Activated CD8-positive, alpha-beta memory T cell treated with anti-CD3 and anti-CD28 coated beads for 1 hour (primary cell): Measurements from ENCODE around the gene MYL10.
"Not testable (repeated sequence)": the region's sequence is repeated elsewhere in the genome, so short reads cannot be mapped to it uniquely, and the experiment has no call there.

ENCODE experiments used
- DNase-seq, 2 donors: peaks; one replicate each; pipeline ENCODE4 v3.0.0-alpha.2; 2020; ENCODE audit warnings: low read depth in 1 of 2; ENCODE audit errors: extremely low read depth in 1 of 2

MYL10 gene

DNA sequence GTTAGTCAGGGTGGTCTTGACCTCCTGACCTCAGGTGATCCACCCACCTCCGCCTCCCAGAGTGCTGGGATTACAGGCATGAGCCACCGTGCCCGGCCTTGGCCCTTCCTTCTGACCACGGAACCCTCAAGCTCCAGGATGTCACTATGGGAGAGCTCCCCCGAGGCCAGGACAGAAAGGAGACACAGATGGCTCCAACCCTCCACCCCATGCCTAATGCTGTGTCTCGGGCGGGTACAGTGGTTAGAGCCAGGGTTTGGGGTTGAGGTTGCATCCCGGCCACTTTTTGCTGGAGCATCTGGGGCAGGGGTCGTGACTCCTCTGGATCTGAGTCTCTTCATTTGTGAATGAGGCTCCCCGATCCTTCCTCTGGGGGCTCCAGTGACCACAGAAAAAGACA lies 8.1 kb downstream of the MYL10 start:
- DNase-seq, result no peak

- DNase-seq, result no peak
These were observed 8.7 kb downstream of the MYL10 start for GRCh38 chr7:101620395-101620794.

- DNase-seq, result no peak
These were observed 10.2 kb downstream of the MYL10 start for GRCh38 chr7:101618916-101619315.

- no peak for DNase-seq
These were observed 10.8 kb downstream of the MYL10 start for GRCh38 chr7:101618207-101618839.

DNA sequence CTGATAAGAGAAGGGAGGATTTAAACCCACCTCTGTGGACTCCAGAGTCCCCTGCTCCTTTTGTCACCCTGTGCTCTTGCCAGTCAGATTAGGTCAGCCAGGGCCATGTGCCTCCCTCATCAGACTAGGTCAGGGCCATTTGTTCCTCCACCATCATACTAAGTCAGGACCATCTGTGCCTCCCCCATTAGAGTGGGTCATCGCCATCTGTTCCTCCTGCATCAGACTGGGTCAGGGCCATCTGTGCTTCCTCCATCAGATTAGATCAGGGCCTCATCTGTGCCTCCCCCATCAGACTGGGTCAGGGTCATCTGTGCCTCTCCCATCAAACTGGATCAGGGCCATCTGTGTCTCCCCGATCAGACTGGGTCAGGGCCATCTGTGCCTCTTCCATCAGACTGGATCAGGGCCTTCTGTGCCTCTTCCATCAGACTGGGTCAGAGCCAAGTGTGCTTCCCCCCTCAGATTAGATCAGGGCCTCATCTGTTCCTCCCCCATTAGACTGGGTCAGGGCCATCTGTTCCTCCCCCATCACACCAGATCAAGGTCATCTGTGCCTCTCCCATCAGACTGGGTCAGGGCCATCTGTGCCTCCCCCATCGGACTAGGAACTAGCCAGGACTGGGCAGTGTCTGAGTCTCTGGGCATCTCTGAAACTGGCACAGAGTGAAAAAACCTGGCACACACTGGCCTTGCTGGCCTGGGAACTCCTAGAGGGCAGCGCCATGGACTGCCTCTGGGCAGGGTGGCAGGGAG lies 11.5 kb downstream of the MYL10 start:
- no peak for DNase-seq

GRCh38 chr7:101615446-101615845 lies 13.7 kb downstream of the MYL10 start:
- DNase-seq, result no peak

GRCh38 chr7:101614939-101615302 lies 14.2 kb downstream of the MYL10 start:
- DNase-seq, result no peak

GRCh38 chr7:101614098-101614938 lies 14.8 kb downstream of the MYL10 start:
- no peak for DNase-seq

DNA sequence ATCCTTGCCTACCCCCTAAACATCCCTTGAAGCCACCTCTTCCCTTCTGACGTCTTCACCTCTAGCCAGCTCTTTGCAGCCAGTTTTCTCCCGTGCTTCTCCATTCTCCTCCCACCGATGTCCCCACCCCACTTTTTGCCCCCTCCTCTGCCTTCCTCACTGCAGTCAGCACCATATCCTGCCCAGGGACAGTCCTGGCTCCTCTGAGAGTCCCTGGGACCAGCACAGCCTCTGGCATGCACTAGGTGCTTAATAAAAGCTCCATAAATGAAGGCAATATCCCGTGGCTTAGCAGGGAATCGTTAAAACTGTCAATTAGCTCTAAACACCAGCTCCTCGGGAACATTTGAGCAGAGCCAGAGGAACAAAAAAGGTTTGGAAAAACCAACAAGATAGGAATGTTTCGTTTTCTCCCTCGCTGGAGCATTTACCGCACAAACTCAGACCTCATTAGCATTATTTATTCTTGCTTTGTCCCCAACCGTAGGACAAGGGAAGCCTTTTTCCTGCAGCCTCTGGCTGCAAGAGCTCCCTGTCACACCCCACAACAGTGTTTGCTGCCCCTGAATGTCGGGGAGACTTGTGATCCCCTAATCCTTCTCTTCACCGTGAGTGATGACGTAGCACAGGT lies 16.1 kb downstream of the MYL10 start:
- no peak for DNase-seq

DNA sequence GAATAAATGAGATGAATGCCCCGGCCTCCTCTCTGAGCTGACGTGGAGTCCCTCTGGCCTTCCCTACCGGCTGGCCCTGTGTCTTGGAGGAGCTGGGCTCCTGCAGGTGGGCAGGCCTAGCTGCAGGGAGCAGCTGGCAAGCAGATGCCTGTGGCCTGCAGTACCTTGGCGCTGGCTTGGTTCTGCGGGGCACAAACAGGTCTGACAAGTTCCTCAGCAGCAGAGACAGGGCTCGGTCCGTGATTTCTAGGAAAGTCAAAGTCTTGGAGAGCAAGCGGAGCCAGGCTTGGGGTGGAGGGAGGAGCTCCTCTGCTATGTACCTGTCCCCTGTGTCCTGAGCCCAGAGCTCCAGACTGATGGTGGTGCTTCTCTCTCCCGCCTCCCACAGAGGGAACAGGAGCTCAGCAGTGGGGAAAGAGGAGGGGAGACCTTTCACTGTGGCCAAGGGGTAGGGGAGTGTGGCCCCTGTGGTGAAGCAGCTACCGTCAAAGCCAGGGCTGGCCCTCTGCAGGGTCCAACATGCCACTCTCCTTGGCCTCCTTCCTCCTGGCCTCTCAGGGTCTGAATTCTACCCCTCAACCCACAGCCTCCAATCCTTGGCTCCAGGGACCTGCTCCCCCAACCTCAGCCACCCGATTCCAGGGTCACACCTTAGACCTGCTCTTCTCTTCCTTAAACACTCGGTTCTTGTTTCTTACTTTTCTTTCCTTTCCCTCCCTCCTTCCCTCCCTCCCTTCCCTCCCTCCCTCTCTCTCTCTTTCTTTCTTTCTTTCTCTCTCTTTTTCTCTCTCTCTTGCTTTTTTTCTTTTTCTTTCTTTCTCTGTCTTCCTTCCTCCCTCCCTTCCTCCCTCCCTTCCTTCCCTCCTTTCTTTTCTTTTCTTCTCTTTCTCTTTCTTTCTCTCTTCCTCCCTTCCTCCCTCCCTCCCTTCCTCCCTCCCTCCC lies 20.1 kb downstream of the MYL10 start:
- no peak for DNase-seq

DNA sequence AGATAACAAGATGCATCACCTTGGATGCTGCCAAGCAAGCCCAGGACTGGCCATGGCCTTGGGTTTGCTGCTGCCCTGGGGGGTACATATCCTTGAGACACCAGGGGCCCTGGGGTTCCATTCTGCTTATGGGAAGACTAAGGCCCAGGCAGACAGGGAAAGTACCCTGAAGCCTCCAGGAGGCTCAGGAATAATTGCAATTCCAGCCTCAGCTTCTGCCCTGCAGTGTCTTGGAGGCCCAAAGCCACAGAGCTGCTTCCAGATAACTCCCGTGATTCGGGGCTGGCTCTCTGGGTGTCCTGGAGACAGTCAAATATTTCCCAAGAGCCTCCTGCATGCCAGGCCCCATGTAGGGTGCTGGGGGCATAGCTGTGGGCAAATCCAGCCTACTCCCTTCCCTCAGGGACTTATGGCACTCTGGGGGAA lies 22.6 kb downstream of the MYL10 start:
- no peak for DNase-seq

- DNase-seq, result no peak
These were observed 23.2 kb downstream of the MYL10 start for GRCh38 chr7:101605611-101606497.

DNA sequence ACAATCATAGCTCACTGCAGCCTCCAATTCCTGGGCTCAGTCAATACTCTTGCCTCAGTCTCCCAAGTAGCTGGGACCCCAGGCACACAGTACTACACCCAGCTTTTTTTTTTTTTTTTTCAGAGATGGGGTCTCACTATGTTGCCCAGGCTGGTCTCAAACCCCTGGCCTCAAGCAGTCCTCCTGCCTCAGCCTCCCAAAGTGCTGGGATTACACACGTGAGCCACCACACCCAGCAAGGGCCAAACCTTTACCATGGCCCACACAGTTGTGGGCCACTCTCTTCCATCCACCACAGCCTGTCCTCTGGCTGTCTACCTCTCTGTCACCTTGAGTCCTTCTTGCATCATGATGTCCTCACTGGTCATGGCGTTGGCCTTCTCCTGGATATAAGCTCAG lies 24.2 kb downstream of the MYL10 start:
- not testable (repeated sequence) for DNase-seq

GRCh38 chr7:101604331-101604933 lies 24.7 kb downstream of the MYL10 start:
- no peak for DNase-seq

GRCh38 chr7:101602484-101603241 lies 26.4 kb downstream of the MYL10 start:
- peak; percentile 27 to 53 for DNase-seq

GRCh38 chr7:101602082-101602481 lies 27.0 kb downstream of the MYL10 start:
- DNase-seq, result no peak

DNA sequence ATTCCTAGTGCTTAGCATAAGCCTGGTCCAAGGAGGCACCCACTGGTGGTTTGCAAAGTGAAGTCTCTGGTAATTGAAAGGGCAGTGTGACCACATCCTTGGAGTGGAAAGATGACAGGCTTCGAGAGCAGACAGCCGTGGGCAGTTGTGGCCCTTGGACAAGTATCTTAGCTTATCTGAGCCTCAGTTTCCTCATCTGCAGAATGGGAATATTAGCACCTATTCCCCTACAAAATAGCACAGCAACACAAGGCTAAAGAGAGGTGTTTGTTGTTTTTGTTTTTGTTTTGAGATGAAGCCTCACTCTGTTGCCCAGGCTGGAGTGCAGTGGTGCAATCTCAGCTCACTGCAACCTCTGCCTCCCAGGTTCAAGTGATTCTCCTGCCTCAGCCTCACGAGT lies 29.3 kb downstream of the MYL10 start:
- DNase-seq, result no peak
